GM12878 (cell line): ENCODE measurements around the gene PIGBOS1. TPM values are rescaled to one million over a fixed set of nuclear protein-coding genes. Genes with fewer than 3 reads are reported as not detected.

Source experiments
- ATAC-seq: fragments of 200-7000 bp; cut with Tn5 transposase; 3 replicates; pipeline ENCODE4 v1.9.1; 2020; ENCODE audit warnings: mild to moderate bottlenecking, moderate library complexity
- BruUV-seq: library from RNA; stranded (reverse); fragments of 400-500 nt; replicated peaks from 2 replicates; lab custom pipeline; 2021; lab: Mats Ljungman, UMichigan
- CTCF ChIA-PET: fragments of 300-600 bp; sonication (Branson Sonifier 250); formaldehyde crosslinking; extraction: SDS; loops from one replicate; lab custom pipeline; 2021; ENCODE audit warnings: inconsistent platforms; lab: Yijun Ruan, JAX
- POLR2A ChIA-PET: fragments of 350-600 bp; formaldehyde crosslinking; extraction: SDS; loops from one replicate; lab custom pipeline; 2021; ENCODE audit warnings: inconsistent platforms; lab: Charles Lee
- RAD21 ChIA-PET: fragments of 300-600 bp; sonication (Branson Sonifier 250); formaldehyde crosslinking; loops from one replicate; lab custom pipeline; 2023; ENCODE audit warnings: antibody characterized with exemption; ENCODE audit not compliant: unreplicated experiment; lab: Charles Lee
- SMC1A ChIA-PET: fragments of 300-600 bp; sonication (Branson Sonifier 250); formaldehyde crosslinking; loops from one replicate; lab custom pipeline; 2023; ENCODE audit not compliant: unreplicated experiment, uncharacterized antibody; lab: Charles Lee
- DNase-seq: peaks from one replicate; pipeline ENCODE4 v3.0.0-alpha.2; 2011; ENCODE audit warnings: low read depth, low spot score
- FAIRE-seq: peaks from 3 replicates; lab custom pipeline; 2011; peaks lifted over from hg19 to GRCh38; lab: Jason Lieb, UNC
- H2AFZ ChIP-seq: 2 replicates; pipeline ENCODE4 v1.6.0; 2011; ENCODE audit warnings: low read depth, low read length, control low read depth; ENCODE audit not compliant: control insufficient read depth
- H3K27ac ChIP-seq: 2 replicates; pipeline ENCODE4 v1.5.1; 2011; ENCODE audit warnings: control low read depth; ENCODE audit not compliant: control insufficient read depth, insufficient read depth
- H3K27me3 ChIP-seq, 2 experiments: replicated peaks in 1 of 2; 2 replicates each; pipeline versions ENCODE4 v1.6.0 to v1.6.1; 2011; ENCODE audit warnings: low read length in 1 of 2; ENCODE audit not compliant: control insufficient read depth in 2 of 2, insufficient read depth in 2 of 2
- H3K36me3 ChIP-seq, 2 experiments: 2 replicates each; pipeline ENCODE4 v1.5.1; 2011; ENCODE audit warnings: low read length in 1 of 2; ENCODE audit not compliant: control insufficient read depth in 2 of 2, insufficient read depth in 2 of 2
- H3K4me1 ChIP-seq: 2 replicates; pipeline ENCODE4 v1.6.1; 2011; ENCODE audit warnings: mild to moderate bottlenecking, low read length, moderate library complexity, mixed read lengths; ENCODE audit not compliant: control insufficient read depth, insufficient read depth
- H3K4me2 ChIP-seq: 2 replicates; pipeline ENCODE4 v1.6.0; 2011; ENCODE audit warnings: control low read depth; ENCODE audit not compliant: control insufficient read depth, insufficient read depth
- H3K4me3 ChIP-seq: fragments of 200-600 bp; sonication (generic); 2 replicates; pipeline ENCODE4 v1.5.1; 2016
- H3K79me2 ChIP-seq: 2 replicates; pipeline ENCODE4 v1.6.0; 2011; ENCODE audit warnings: low read length; ENCODE audit not compliant: control insufficient read depth, insufficient read depth
- H3K9ac ChIP-seq: 2 replicates; pipeline ENCODE4 v1.8.0; 2011; ENCODE audit warnings: low read length, control low read depth, mixed read lengths; ENCODE audit not compliant: control insufficient read depth, insufficient read depth
- H3K9me3 ChIP-seq: replicated peaks from 3 replicates; pipeline ENCODE4 v1.5.1; 2011; ENCODE audit warnings: mild to moderate bottlenecking, low read length; ENCODE audit not compliant: control insufficient read depth, insufficient read depth
- H4K20me1 ChIP-seq: 2 replicates; pipeline ENCODE4 v1.6.0; 2011; ENCODE audit not compliant: control insufficient read depth, insufficient read depth
- DPF2 ChIP-seq: fragments of 450-650 bp; IDR thresholded peaks from 2 replicates; pipeline ENCODE4 v1.6.1; 2017; ENCODE audit warnings: mild to moderate bottlenecking
- ETV6 ChIP-seq, 2 experiments: fragments of 450-650 bp in 1 of 2; IDR thresholded peaks in 1 of 2; conservative IDR thresholded peaks in 1 of 2; 2 replicates each; pipeline ENCODE4 v1.6.1; 2014; ENCODE audit warnings: antibody characterized with exemption in 1 of 2, borderline replicate concordance in 1 of 2, low read depth in 1 of 2, mild to moderate bottlenecking in 1 of 2, moderate library complexity in 1 of 2
- IKZF1 ChIP-seq: fragments of 450-650 bp; conservative IDR thresholded peaks from 2 replicates; pipeline ENCODE4 v1.6.1; 2017; ENCODE audit warnings: antibody characterized with exemption, mild to moderate bottlenecking
- IKZF2 ChIP-seq, 2 experiments: fragments of 450-650 bp; IDR thresholded peaks; 2 replicates each; pipeline ENCODE4 v1.6.1; 2017; ENCODE audit warnings: mild to moderate bottlenecking in 2 of 2, moderate library complexity in 2 of 2
- MEF2B ChIP-seq: fragments of 450-650 bp; IDR thresholded peaks from 2 replicates; pipeline ENCODE4 v1.6.1; 2018; ENCODE audit warnings: mild to moderate bottlenecking, moderate library complexity; ENCODE audit not compliant: partially characterized antibody, poor library complexity, severe bottlenecking
- MTA2 ChIP-seq: fragments of 450-650 bp; IDR thresholded peaks from 2 replicates; pipeline ENCODE4 v1.6.1; 2016; ENCODE audit warnings: low read depth, mild to moderate bottlenecking, moderate library complexity
- NKRF ChIP-seq: fragments of 450-650 bp; conservative IDR thresholded peaks from 2 replicates; pipeline ENCODE4 v1.6.1; 2017; ENCODE audit warnings: mild to moderate bottlenecking, moderate library complexity
- RUNX3 ChIP-seq: IDR thresholded peaks from 2 replicates; pipeline ENCODE4 v1.6.1; 2012; ENCODE audit warnings: low read length, inconsistent platforms
- SMAD5 ChIP-seq: IDR thresholded peaks from 2 replicates; pipeline ENCODE4 v1.6.1; 2016; ENCODE audit warnings: antibody characterized with exemption, low read depth
- SPI1 ChIP-seq: IDR thresholded peaks from 2 replicates; pipeline ENCODE4 v1.6.1; 2011; ENCODE audit warnings: low read depth, mild to moderate bottlenecking, low read length, moderate library complexity, borderline replicate concordance; ENCODE audit not compliant: insufficient read depth
- SREBF1 ChIP-seq: IDR thresholded peaks from 2 replicates; pipeline ENCODE4 v1.6.1; 2012; ENCODE audit warnings: mild to moderate bottlenecking, low read length
- ZNF622 ChIP-seq: fragments of 450-650 bp; IDR thresholded peaks from 2 replicates; pipeline ENCODE4 v1.6.1; 2017; ENCODE audit warnings: mild to moderate bottlenecking, inconsistent platforms
- ZSCAN29 ChIP-seq: fragments of 450-650 bp; IDR thresholded peaks from 2 replicates; pipeline ENCODE4 v1.6.1; 2017; ENCODE audit warnings: mild to moderate bottlenecking, moderate library complexity
- WGBS: methylation state at CpG from one replicate; pipeline ENCODE4 v1.1.6; 2016; ENCODE audit warnings: low lambda C conversion rate; ENCODE audit not compliant: insufficient replicate concordance, insufficient coverage; ENCODE audit errors: missing lambda C conversion rate; 5-methylcytosine and 5-hydroxymethylcytosine counted together
- in situ Hi-C: fragments of 300-500 bp; cut with MboI; formaldehyde crosslinking; loops from 9 replicates; pipeline ENCODE4 v1.14.3; 2018; ENCODE audit warnings: mixed read lengths
- intact Hi-C: fragments of 100-400 bp; cut with micrococcal nuclease; formaldehyde crosslinking; loops from one replicate; pipeline ENCODE4 v1.14.2; 2022; ENCODE audit not compliant: unreplicated experiment
- polyA plus RNA-seq, 11 experiments: library from polyadenylated mRNA; depleted of rRNA in 4 of 11; unstranded in 6 of 11; stranded (reverse) in 5 of 11; fragments of >200 nt; fragmentation: Nextera tagmentation in 4 of 11; fragmentation: Illumina TruSeq in 1 of 11; extraction: Ambion mirVana in 4 of 11; extraction: Trizol in 1 of 11; gene quantifications; 1 replicate in 1 of 11; 2 replicates in 10 of 11; pipeline versions ENCODE4 v1.2.1 to v1.2.3, GENCODE V29; 2011 to 2016; ENCODE audit warnings: inconsistent platforms in 2 of 11, missing spikeins in 2 of 11, low read depth in 1 of 11
- total RNA-seq, 4 experiments: library from RNA; depleted of rRNA in 3 of 4; stranded (reverse); fragments of >200 nt in 3 of 4; fragmentation: Illumina TruSeq in 1 of 4; extraction: Trizol in 1 of 4; gene quantifications; 2 replicates each; pipeline versions ENCODE4 v1.2.1 to v1.2.3, GENCODE V29; 2013 to 2021
- TF ChIP-seq, protein P1 (sequence below): IDR thresholded peaks from 2 replicates; pipeline ENCODE4 v1.6.1; 2011; ENCODE audit warnings: low read depth, low read length, improper control_type of control experiment, borderline replicate concordance

Gene PIGBOS1
- total and polyA plus RNA-seq, 10 of the 15 experiments (the other 5 are each of a cell fraction or from before 2014, with no cell fraction given), result 7.1 to 24.7 (median 10.2) TPM

GRCh38 chr15:55282284-55282833, 36.6 kb downstream of the PIGBOS1 start:
- Histone ChIP-seq H3K27me3 (no peaks in the 10 kb centered on the region), H3K9me3 (no peaks in the 10 kb centered on the region), H2AFZ (no peak overlapping the region), H3K36me3 (no peaks in the 10 kb centered on the region; a peak in 1 of 4 replicates), H3K27ac (no peak overlapping the region; the same call in 1 of the 2 replicates), H3K79me2 (peaks cover 17% of the 10 kb centered on the region), H4K20me1 (no peaks in the 10 kb centered on the region), H3K9ac (no peak overlapping the region; the same call in 1 of the 2 replicates), H3K4me3 (no peak overlapping the region), H3K4me2 (peak overlapping the region; percentile 33; the same call in 1 of the 2 replicates), H3K4me1 (peaks cover 36% of the 10 kb centered on the region)
- TF ChIP-seq ZSCAN29 (no peak), ETV6 (conservative IDR thresholded peaks at IDR 0.05 in 1 of 2, IDR thresholded peaks at IDR 0.05 in 1 of 2; ENCODE audit: borderline replicate concordance in 1 of 2, low read depth in 1 of 2) (0 out of 4 replicates have a peak, but pooled peaks of 1 of the 2 experiments have one; percentile 17), DPF2 (0 out of 2 replicates have a peak, but pooled peaks have one; percentile 28), SPI1 (peak; percentile 71; the same call in 1 of the 2 replicates), MEF2B (peak; percentile 32), SMAD5 (no peak), ZNF622 (no peak), NKRF (no peak), RUNX3 (peak; percentile 59), IKZF2 (IDR thresholded peaks at IDR 0.05) (peak; percentile 62 to 74; a peak in 3 of 4 replicates), MTA2 (peak; percentile 51; the same call in 1 of the 2 replicates), IKZF1 (peak; percentile 64; the same call in 1 of the 2 replicates), SREBF1 (no peak)
- TF ChIP-seq, protein P1, sequence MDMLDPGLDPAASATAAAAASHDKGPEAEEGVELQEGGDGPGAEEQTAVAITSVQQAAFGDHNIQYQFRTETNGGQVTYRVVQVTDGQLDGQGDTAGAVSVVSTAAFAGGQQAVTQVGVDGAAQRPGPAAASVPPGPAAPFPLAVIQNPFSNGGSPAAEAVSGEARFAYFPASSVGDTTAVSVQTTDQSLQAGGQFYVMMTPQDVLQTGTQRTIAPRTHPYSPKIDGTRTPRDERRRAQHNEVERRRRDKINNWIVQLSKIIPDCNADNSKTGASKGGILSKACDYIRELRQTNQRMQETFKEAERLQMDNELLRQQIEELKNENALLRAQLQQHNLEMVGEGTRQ, result no peak
- WGBS, result 85% methylated on average over 5 of the region's 5 CpGs
- in situ Hi-C loops, result loop anchor here (5.0 kb wide), 1 partner anchor 60 kb away; no protein-coding TSS in a partner anchor
- ChIA-PET POLR2A (interaction anchor here (0.7 to 2.1 kb wide), 5 partner anchors 12 to 124 kb away, joined by 3 to 10 read pairs (median 3); partner anchors contain the start of genes PIGB and PIGBOS1), SMC1A (interaction anchor here (0.9 to 11.6 kb wide), 11 partner anchors 9 to 153 kb away, joined by 3 to 110 read pairs (median 5); partner anchors contain the start of genes PIGB and PIGBOS1), CTCF (interaction anchor here (1.1 to 1.7 kb wide), 4 partner anchors 13 to 65 kb away, joined by 3 to 6 read pairs (median 4); no protein-coding TSS in a partner anchor), RAD21 (interaction anchor here (0.9 to 1.5 kb wide), 7 partner anchors 24 to 86 kb away, joined by 3 to 7 read pairs (median 4); partner anchors contain the start of gene RSL24D1)
- FAIRE-seq, result no peak
- no peak for DNase-seq
- BruUV-seq, result no TSS peak
- intact Hi-C loops, result loop anchor here (5.0 to 10.0 kb wide), 3 partner anchors 125 to 768 kb away; partner anchors contain the start of genes CCPG1 and PIERCE2
- peak; percentile 20 for ATAC-seq
